PC-9 (cell line): ENCODE results near the gene M1AP. TPM values are rescaled to one million over a fixed set of nuclear protein-coding genes. Genes with fewer than 3 reads are reported as not detected.

Source experiments
- BruUV-seq: library from RNA; stranded (reverse); fragments of 400-500 nt; replicated peaks from 2 replicates; lab custom pipeline; 2021; lab: Mats Ljungman, UMichigan
- CTCF ChIA-PET: fragments of 300-600 bp; sonication (Branson Sonifier 250); formaldehyde crosslinking; loops from one replicate; lab custom pipeline; 2022; ENCODE audit warnings: antibody characterized with exemption; lab: Charles Lee
- POLR2A ChIA-PET: fragments of 300-600 bp; sonication (Branson Sonifier 250); formaldehyde crosslinking; loops from one replicate; lab custom pipeline; 2022; ENCODE audit warnings: antibody characterized with exemption; ENCODE audit not compliant: unreplicated experiment; lab: Charles Lee
- DNase-seq, 2 experiments: peaks; one replicate each; pipeline versions ENCODE4 v3.0.0 to v3.0.0-alpha.2; 2015 to 2022; ENCODE audit warnings: mixed read lengths in 1 of 2
- H2AFZ ChIP-seq: fragments of 200-600 bp; sonication (generic); 2 replicates; pipeline ENCODE4 v1.8.1; 2017; ENCODE audit warnings: antibody characterized with exemption
- H3F3A ChIP-seq: fragments of 200-600 bp; sonication (generic); 2 replicates; pipeline ENCODE4 v1.8.1; 2017; ENCODE audit warnings: antibody characterized with exemption, mild to moderate bottlenecking, low read depth; ENCODE audit not compliant: insufficient read depth
- H3K27ac ChIP-seq: fragments of 200-600 bp; sonication (generic); 2 replicates; pipeline ENCODE4 v1.6.1; 2016; ENCODE audit warnings: mixed run types
- H3K27me3 ChIP-seq: fragments of 200-600 bp; sonication (generic); 2 replicates; pipeline ENCODE4 v1.6.1; 2016; ENCODE audit warnings: low read depth, mixed run types; ENCODE audit not compliant: insufficient read depth
- H3K36me3 ChIP-seq: fragments of 200-600 bp; sonication (generic); 2 replicates; pipeline ENCODE4 v1.6.1; 2016; ENCODE audit warnings: low read depth, mixed run types
- H3K4me1 ChIP-seq: fragments of 200-600 bp; sonication (generic); replicated peaks from 2 replicates; pipeline ENCODE4 v1.6.1; 2016; ENCODE audit warnings: mixed run types; ENCODE audit not compliant: insufficient read depth
- H3K4me2 ChIP-seq: fragments of 200-600 bp; sonication (generic); 2 replicates; pipeline ENCODE4 v1.6.1; 2017; ENCODE audit warnings: mixed run types
- H3K4me3 ChIP-seq: fragments of 200-600 bp; sonication (generic); 2 replicates; pipeline ENCODE4 v1.6.1; 2016; ENCODE audit warnings: mixed run types
- H3K79me2 ChIP-seq: fragments of 200-600 bp; sonication (generic); 2 replicates; pipeline ENCODE4 v1.6.1; 2017; ENCODE audit warnings: low read depth, mixed run types
- H3K9me2 ChIP-seq: fragments of 200-600 bp; sonication (generic); 2 replicates; pipeline ENCODE4 v1.8.1; 2017; ENCODE audit warnings: mild to moderate bottlenecking; ENCODE audit not compliant: insufficient read depth
- H3K9me3 ChIP-seq: fragments of 200-600 bp; sonication (generic); 2 replicates; pipeline ENCODE4 v1.8.1; 2016; ENCODE audit warnings: low read depth; ENCODE audit not compliant: insufficient read depth
- H4K20me1 ChIP-seq: fragments of 200-600 bp; sonication (generic); 2 replicates; pipeline ENCODE4 v1.8.1; 2017; ENCODE audit not compliant: insufficient read depth
- CTCF ChIP-seq: fragments of 200-600 bp; sonication (generic); conservative IDR thresholded peaks from 2 replicates; pipeline ENCODE4 v1.6.1; 2017; ENCODE audit warnings: mixed run types, antibody characterized with exemption, mild to moderate bottlenecking, moderate library complexity
- EZH2 ChIP-seq: fragments of 200-600 bp; sonication (generic); IDR thresholded peaks from 2 replicates; pipeline ENCODE4 v1.8.0; 2017; ENCODE audit warnings: antibody characterized with exemption, low read depth
- intact Hi-C: fragments of 100-400 bp; cut with micrococcal nuclease; formaldehyde crosslinking; loops from one replicate; pipeline ENCODE4 v1.10.0; 2022; ENCODE audit not compliant: unreplicated experiment
- total RNA-seq: library from RNA; stranded (reverse); gene quantifications from 2 replicates; pipeline ENCODE4 v1.2.3, GENCODE V29; 2021

The M1AP gene
- total RNA-seq, 1 experiment from 2014 or later: 7.7 TPM

GRCh38 chr2:74532222-74532621 is 115.9 kb downstream of the M1AP start:
- CTCF ChIA-PET: interaction anchor here (0.8 to 1.2 kb wide), 3 partner anchors 13 to 282 kb away, joined by 3 to 6 read pairs (median 3); no protein-coding TSS in a partner anchor
- no peaks in the 10 kb centered on the region for H3K9me2 ChIP-seq
- H3K9me3 ChIP-seq: no peaks in the 10 kb centered on the region
- DNase-seq: peak in 1 of 2 experiments; percentile 62
- peaks cover 32% of the 10 kb centered on the region for H3K79me2 ChIP-seq
- POLR2A ChIA-PET: interaction anchor here (0.6 kb wide), 1 partner anchor 51 kb away, joined by 3 read pairs; no protein-coding TSS in a partner anchor
- peaks cover 18% of the 10 kb centered on the region for H3K4me1 ChIP-seq
- peaks cover 12% of the 10 kb centered on the region; the same call in 1 of the 2 replicates for H3F3A ChIP-seq
- TF ChIP-seq EZH2 (no peak), CTCF (peak; percentile 69)
- no peak overlapping the region for H3K27ac ChIP-seq
- H3K27me3 ChIP-seq: no peaks in the 10 kb centered on the region
- BruUV-seq: no TSS peak
- H3K4me3 ChIP-seq: no peak overlapping the region
- no peak overlapping the region for H2AFZ ChIP-seq
- H3K4me2 ChIP-seq: no peak overlapping the region; the same call in 1 of the 2 replicates
- intact Hi-C loops: loop anchor here (5.0 kb wide), 3 partner anchors 55 to 265 kb away; no protein-coding TSS in a partner anchor
- H3K36me3 ChIP-seq: peaks cover 7% of the 10 kb centered on the region; the same call in 1 of the 2 replicates
- peaks cover 9% of the 10 kb centered on the region; the same call in 1 of the 2 replicates for H4K20me1 ChIP-seq

- H4K20me1 ChIP-seq: peaks cover 9% of the 10 kb centered on the region; the same call in 1 of the 2 replicates
- TF ChIP-seq CTCF (no peak), EZH2 (no peak)
- H3K36me3 ChIP-seq: peaks cover 13% of the 10 kb centered on the region
- peaks cover 12% of the 10 kb centered on the region; the same call in 1 of the 2 replicates for H3F3A ChIP-seq
- POLR2A ChIA-PET: interaction anchor here (0.6 kb wide), 1 partner anchor 50 kb away, joined by 3 read pairs; no protein-coding TSS in a partner anchor
- intact Hi-C loops: loop anchor here (5.0 kb wide), 3 partner anchors 56 to 264 kb away; no protein-coding TSS in a partner anchor
- CTCF ChIA-PET: interaction anchor here (0.8 to 1.2 kb wide), 3 partner anchors 13 to 282 kb away, joined by 3 to 6 read pairs (median 3); no protein-coding TSS in a partner anchor
- no peaks in the 10 kb centered on the region for H3K27me3 ChIP-seq
- no peak for DNase-seq
- no peak overlapping the region for H3K4me3 ChIP-seq
- BruUV-seq: no TSS peak
- H3K4me1 ChIP-seq: peaks cover 18% of the 10 kb centered on the region
- H3K9me3 ChIP-seq: no peaks in the 10 kb centered on the region
- H3K79me2 ChIP-seq: peaks cover 37% of the 10 kb centered on the region
- no peak overlapping the region for H2AFZ ChIP-seq
- no peak overlapping the region for H3K27ac ChIP-seq
- H3K4me2 ChIP-seq: peak overlapping the region; percentile 84; the same call in 1 of the 2 replicates
- no peaks in the 10 kb centered on the region for H3K9me2 ChIP-seq
Measured at GRCh38 chr2:74531666-74532065, 116.5 kb downstream of the M1AP start.

GRCh38 chr2:74530239-74531187 is 117.6 kb downstream of the M1AP start:
- intact Hi-C loops: loop anchor here (5.0 kb wide), 3 partner anchors 57 to 263 kb away; no protein-coding TSS in a partner anchor
- peak in 1 of 2 experiments; percentile 20 for DNase-seq

More at GRCh38 chr2:74530239-74531187, 117.6 kb downstream of the M1AP start:
- H3K27ac ChIP-seq: no peak overlapping the region
- CTCF ChIA-PET: interaction anchor here (0.5 to 0.6 kb wide), 2 partner anchors 21 to 59 kb away, joined by 4 to 8 read pairs; no protein-coding TSS in a partner anchor
- H4K20me1 ChIP-seq: peaks cover 9% of the 10 kb centered on the region; the same call in 1 of the 2 replicates
- H3K27me3 ChIP-seq: no peaks in the 10 kb centered on the region
- peak overlapping the region; percentile 93 for H3K4me3 ChIP-seq
- peak overlapping the region; percentile 94 for H2AFZ ChIP-seq
- H3K4me1 ChIP-seq: peaks cover 18% of the 10 kb centered on the region
- no peaks in the 10 kb centered on the region for H3K9me3 ChIP-seq
- H3K36me3 ChIP-seq: peaks cover 18% of the 10 kb centered on the region
- H3K4me2 ChIP-seq: peak overlapping the region; percentile 84
- POLR2A ChIA-PET: interaction anchor here (0.7 kb wide), 2 partner anchors 85 to 330 kb away, joined by 4 read pairs; no protein-coding TSS in a partner anchor
- H3F3A ChIP-seq: peaks cover 12% of the 10 kb centered on the region; the same call in 1 of the 2 replicates
- peaks cover 37% of the 10 kb centered on the region for H3K79me2 ChIP-seq
- TF ChIP-seq CTCF (no peak), EZH2 (no peak)
- H3K9me2 ChIP-seq: no peaks in the 10 kb centered on the region
- no TSS peak for BruUV-seq
